ENCODE measurements around the gene BICD1. TPM values are rescaled to one million over a fixed set of nuclear protein-coding genes. Genes with fewer than 3 reads are reported as not detected.

The BICD1 gene
- total RNA-seq, 3 donors from 2014 or later: 17.9 to 19.5 (median 18.9) TPM

DNA sequence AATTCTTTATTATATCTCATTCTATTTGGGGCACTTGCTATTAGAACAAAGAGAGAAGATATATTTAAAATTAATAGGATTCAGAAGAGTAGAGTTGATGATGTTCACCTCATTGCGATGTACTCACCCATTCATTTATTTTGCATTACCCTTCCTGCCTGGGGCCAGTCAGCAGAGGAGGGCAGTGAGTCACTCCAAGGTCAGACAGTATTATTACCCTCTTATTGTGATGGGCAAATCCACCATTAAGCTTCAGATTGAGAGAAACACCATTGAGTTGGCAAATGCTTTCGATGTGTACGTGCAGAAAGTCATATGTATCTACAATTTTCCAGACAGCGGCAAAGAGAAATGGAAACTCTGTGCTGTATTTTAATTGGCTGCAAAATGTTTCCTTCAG is 134.2 kb downstream of the BICD1 start:
- H3K4me1 Mint-ChIP-seq (ENCODE audit: low read depth): no peaks in the 10 kb centered on the region
- ATAC-seq (no peak), DNase-seq (no peak)
- H3K4me3 Mint-ChIP-seq: no peak overlapping the region
- no peaks in the 10 kb centered on the region for H3K27me3 Mint-ChIP-seq (ENCODE audit: low read depth)
- H3K9me3 Mint-ChIP-seq: peaks cover 13% of the 10 kb centered on the region
- peaks cover 15% of the 10 kb centered on the region for H3K36me3 Mint-ChIP-seq (ENCODE audit: insufficient read depth)

DNA sequence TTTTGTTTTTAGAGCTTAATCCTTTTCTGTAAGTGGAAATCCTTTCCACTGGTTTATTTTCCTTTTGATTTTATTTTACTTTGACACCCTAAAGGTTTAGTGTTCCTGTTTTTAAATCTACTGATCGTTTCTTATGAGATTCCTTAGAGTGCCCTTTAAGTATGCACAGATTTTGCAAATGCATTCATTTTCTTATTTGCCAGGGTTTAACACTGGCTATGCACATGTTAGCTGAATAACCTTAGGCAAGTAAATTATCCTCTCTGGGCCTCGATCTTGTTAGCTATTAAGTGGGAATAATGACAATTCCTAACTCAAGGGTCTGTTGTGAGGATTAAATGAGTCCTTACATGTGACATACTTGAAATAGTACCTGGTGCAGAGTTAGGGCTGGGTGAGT is 136.0 kb downstream of the BICD1 start:
- peaks cover 6% of the 10 kb centered on the region for H3K9me3 Mint-ChIP-seq
- ATAC-seq (no peak), DNase-seq (no peak)
- no peaks in the 10 kb centered on the region for H3K4me1 Mint-ChIP-seq (ENCODE audit: low read depth)
- H3K4me3 Mint-ChIP-seq: no peak overlapping the region
- H3K27me3 Mint-ChIP-seq (ENCODE audit: low read depth): no peaks in the 10 kb centered on the region
- peaks cover 8% of the 10 kb centered on the region for H3K36me3 Mint-ChIP-seq (ENCODE audit: insufficient read depth)

- no peaks in the 10 kb centered on the region for H3K36me3 Mint-ChIP-seq (ENCODE audit: insufficient read depth)
- no peaks in the 10 kb centered on the region for H3K27me3 Mint-ChIP-seq (ENCODE audit: low read depth)
- H3K4me1 Mint-ChIP-seq (ENCODE audit: low read depth): no peaks in the 10 kb centered on the region
- DNase-seq (no peak), ATAC-seq (no peak)
- no peak overlapping the region for H3K4me3 Mint-ChIP-seq
- H3K9me3 Mint-ChIP-seq: no peaks in the 10 kb centered on the region
These were observed 141.9 kb downstream of the BICD1 start for GRCh38 chr12:32248441-32249140.

- no peaks in the 10 kb centered on the region for H3K27me3 Mint-ChIP-seq (ENCODE audit: low read depth)
- H3K9me3 Mint-ChIP-seq: no peaks in the 10 kb centered on the region
- H3K4me1 Mint-ChIP-seq (ENCODE audit: low read depth): no peaks in the 10 kb centered on the region
- H3K36me3 Mint-ChIP-seq (ENCODE audit: insufficient read depth): peaks cover 1% of the 10 kb centered on the region
- DNase-seq: no peak
- ATAC-seq: no peak
- no peak overlapping the region for H3K4me3 Mint-ChIP-seq
These were observed 143.1 kb downstream of the BICD1 start for GRCh38 chr12:32249777-32250176.

GRCh38 chr12:32252199-32253073 is 145.8 kb downstream of the BICD1 start:
- Mint-ChIP-seq H3K4me3 (no peak overlapping the region), H3K4me1 (ENCODE audit: low read depth) (peaks cover 2% of the 10 kb centered on the region), H3K36me3 (ENCODE audit: insufficient read depth) (peaks cover 6% of the 10 kb centered on the region), H3K27me3 (ENCODE audit: low read depth) (no peaks in the 10 kb centered on the region), H3K9me3 (no peaks in the 10 kb centered on the region)
- ATAC-seq: no peak
- no peak for DNase-seq

DNA sequence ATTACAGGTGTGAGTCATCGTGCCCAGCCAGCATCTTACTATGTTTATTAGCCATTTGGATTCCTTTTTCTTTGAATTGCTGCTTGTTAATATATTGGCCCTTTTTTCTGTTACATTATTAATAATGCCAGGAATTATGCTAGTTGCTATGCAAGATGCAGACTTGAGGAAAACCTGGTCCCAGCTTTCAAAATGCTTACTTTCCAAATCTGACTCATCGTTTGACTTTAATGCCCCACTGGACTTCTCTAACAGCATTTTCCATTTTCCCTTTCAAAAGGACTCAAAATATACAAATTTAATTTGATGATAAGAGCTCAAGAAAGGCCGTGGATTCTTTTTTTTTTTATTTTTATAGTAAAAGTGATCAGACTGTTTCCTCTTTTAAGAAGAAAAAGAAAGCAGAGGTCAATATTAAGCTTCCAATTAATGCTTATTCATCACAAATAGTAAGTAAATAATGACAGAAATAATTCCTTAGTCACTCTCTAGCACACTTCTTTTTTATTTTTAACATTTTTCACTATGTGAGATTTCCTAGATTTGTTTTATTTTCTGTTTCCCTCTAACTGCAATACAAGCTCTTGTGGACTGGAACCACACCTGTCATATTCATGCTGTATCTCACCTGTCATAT is 146.6 kb downstream of the BICD1 start:
- Mint-ChIP-seq H3K4me3 (no peak overlapping the region), H3K36me3 (ENCODE audit: insufficient read depth) (peaks cover 7% of the 10 kb centered on the region), H3K4me1 (ENCODE audit: low read depth) (peaks cover 5% of the 10 kb centered on the region), H3K9me3 (no peaks in the 10 kb centered on the region), H3K27me3 (ENCODE audit: low read depth) (no peaks in the 10 kb centered on the region)
- no peak for ATAC-seq
- no peak for DNase-seq

DNA sequence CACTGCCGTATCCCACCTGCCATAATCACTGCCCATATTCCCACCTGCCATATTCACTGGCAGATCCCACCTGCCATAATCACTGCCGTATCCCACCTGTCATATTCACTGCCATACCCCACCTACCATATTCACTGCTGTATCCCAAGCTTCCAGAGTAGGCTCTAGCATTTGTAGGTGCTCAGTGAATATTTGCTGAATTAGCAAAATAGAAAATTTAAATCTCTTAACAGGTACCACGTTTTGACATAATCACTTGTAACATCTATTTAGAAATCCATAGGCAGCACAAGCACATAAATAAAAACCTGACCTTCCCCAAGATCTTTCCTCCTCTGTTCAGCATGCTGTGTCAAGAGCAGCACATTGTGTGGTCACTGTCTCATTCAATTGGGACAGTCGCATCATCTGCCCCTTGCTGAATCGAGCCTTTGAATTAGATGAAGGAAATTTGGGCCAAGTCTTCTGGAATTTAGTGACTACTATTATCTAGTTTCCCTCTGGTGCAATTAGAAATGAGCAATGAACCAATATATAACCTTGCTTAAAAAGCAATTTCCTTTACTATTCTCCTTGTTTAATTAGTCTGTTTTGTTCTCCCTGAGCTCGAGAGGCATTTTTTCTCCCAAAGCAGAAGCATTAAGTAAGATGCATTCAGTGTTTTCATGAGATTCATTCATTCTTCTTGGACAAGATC is 147.8 kb downstream of the BICD1 start:
- Mint-ChIP-seq H3K27me3 (ENCODE audit: low read depth) (no peaks in the 10 kb centered on the region), H3K4me1 (ENCODE audit: low read depth) (peaks cover 8% of the 10 kb centered on the region), H3K36me3 (ENCODE audit: insufficient read depth) (peaks cover 11% of the 10 kb centered on the region), H3K4me3 (no peak overlapping the region), H3K9me3 (no peaks in the 10 kb centered on the region)
- DNase-seq (no peak), ATAC-seq (no peak)

GRCh38 chr12:32255588-32255987 is 148.9 kb downstream of the BICD1 start:
- Mint-ChIP-seq H3K27me3 (ENCODE audit: low read depth) (no peaks in the 10 kb centered on the region), H3K4me1 (ENCODE audit: low read depth) (peaks cover 8% of the 10 kb centered on the region), H3K9me3 (no peaks in the 10 kb centered on the region), H3K4me3 (no peak overlapping the region), H3K36me3 (ENCODE audit: insufficient read depth) (peaks cover 14% of the 10 kb centered on the region)
- no peak for ATAC-seq
- no peak for DNase-seq

DNA sequence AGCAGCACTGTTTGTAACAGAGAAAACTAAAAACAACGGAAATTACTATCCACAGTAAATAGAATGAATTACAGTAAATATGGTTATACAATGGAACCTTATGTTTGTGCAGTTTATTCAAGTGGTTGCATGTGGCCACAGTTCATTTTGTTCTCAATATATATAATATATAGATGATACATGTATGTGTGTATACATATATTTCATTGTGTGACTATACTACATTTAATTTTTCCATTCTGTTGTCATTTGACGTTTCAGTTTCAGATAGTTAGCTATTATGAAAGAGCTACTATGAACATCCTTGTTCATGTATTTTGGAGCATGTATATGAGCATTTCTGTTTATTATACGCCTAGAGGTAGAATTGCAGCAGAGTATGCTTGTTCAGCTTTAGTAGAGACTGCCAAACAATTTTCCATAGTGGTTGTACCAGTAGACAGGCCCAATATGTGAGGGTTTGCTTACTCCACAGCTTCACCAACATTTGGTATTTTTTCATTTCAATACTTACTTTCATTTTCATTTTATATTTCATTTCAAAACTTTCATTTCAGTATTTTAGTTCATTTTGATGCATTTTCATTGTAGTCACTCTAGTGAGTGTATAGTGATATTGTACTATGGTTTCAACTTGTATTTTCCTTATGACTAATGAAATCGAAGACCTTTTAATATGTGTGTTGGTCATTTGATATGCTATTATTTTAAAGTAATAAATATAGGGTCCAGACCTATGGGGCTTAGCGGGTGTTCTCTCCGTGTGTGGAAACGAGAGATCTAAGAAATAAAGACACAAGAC is 151.2 kb downstream of the BICD1 start:
- Mint-ChIP-seq H3K4me3 (no peak overlapping the region), H3K9me3 (no peaks in the 10 kb centered on the region), H3K27me3 (ENCODE audit: low read depth) (no peaks in the 10 kb centered on the region), H3K4me1 (ENCODE audit: low read depth) (peaks cover 8% of the 10 kb centered on the region), H3K36me3 (ENCODE audit: insufficient read depth) (peaks cover 19% of the 10 kb centered on the region)
- peak; percentile 71 to 79 for ATAC-seq
- DNase-seq: no peak

GRCh38 chr12:32260696-32261095 is 154.0 kb downstream of the BICD1 start:
- H3K4me1 Mint-ChIP-seq (ENCODE audit: low read depth): peaks cover 8% of the 10 kb centered on the region
- no peaks in the 10 kb centered on the region for H3K9me3 Mint-ChIP-seq
- ATAC-seq: no peak
- no peaks in the 10 kb centered on the region for H3K27me3 Mint-ChIP-seq (ENCODE audit: low read depth)
- peaks cover 13% of the 10 kb centered on the region for H3K36me3 Mint-ChIP-seq (ENCODE audit: insufficient read depth)
- DNase-seq: no peak
- H3K4me3 Mint-ChIP-seq: no peak overlapping the region

GRCh38 chr12:32261638-32262037 is 155.0 kb downstream of the BICD1 start:
- no peaks in the 10 kb centered on the region for H3K27me3 Mint-ChIP-seq (ENCODE audit: low read depth)
- no peak overlapping the region for H3K4me3 Mint-ChIP-seq
- ATAC-seq (no peak), DNase-seq (no peak)
- no peaks in the 10 kb centered on the region for H3K9me3 Mint-ChIP-seq
- peaks cover 8% of the 10 kb centered on the region for H3K4me1 Mint-ChIP-seq (ENCODE audit: low read depth)
- peaks cover 13% of the 10 kb centered on the region for H3K36me3 Mint-ChIP-seq (ENCODE audit: insufficient read depth)

GRCh38 chr12:32264961-32265360 is 158.3 kb downstream of the BICD1 start:
- H3K36me3 Mint-ChIP-seq (ENCODE audit: insufficient read depth): peaks cover 10% of the 10 kb centered on the region
- no peak overlapping the region for H3K4me3 Mint-ChIP-seq
- no peak for ATAC-seq
- no peaks in the 10 kb centered on the region for H3K9me3 Mint-ChIP-seq
- DNase-seq: no peak
- H3K27me3 Mint-ChIP-seq (ENCODE audit: low read depth): no peaks in the 10 kb centered on the region
- H3K4me1 Mint-ChIP-seq (ENCODE audit: low read depth): peaks cover 2% of the 10 kb centered on the region

DNA sequence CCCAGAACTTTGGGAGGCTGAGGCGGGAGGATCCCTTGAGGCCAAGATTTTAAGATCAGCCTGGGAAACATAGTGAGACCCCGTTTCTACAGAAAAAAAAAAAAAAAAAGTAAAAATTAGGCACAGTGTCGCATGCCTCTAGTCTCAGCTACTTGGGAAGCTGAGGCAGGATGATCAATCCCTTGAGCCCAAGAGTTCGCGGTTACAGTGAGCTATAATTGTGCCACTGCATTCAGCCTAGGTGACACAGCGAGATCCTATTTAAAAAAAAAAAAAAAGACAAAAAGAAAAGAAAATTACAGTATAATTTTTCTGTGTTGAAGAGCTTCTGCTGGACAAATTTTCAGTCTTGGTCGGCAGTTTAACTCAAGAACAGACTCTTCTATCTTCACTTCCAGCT is 158.8 kb downstream of the BICD1 start:
- Mint-ChIP-seq H3K4me1 (ENCODE audit: low read depth) (peaks cover 2% of the 10 kb centered on the region), H3K36me3 (ENCODE audit: insufficient read depth) (peaks cover 7% of the 10 kb centered on the region), H3K27me3 (ENCODE audit: low read depth) (no peaks in the 10 kb centered on the region), H3K9me3 (no peaks in the 10 kb centered on the region), H3K4me3 (no peak overlapping the region)
- DNase-seq (no peak), ATAC-seq (no peak)

Measured in activated T-cell treated with anti-CD3 and anti-CD28 coated beads, Interleukin-2, amount 50 U/mL, for 4 hours (primary cell).